Psoas muscle (tissue), 8 donors: ENCODE results near the gene FIZ1. TPM values are rescaled to one million over a fixed set of nuclear protein-coding genes. Genes with fewer than 3 reads are reported as not detected.

Experiments used
- ATAC-seq, 4 donors: fragments of 200-7000 bp; cut with Tn5 transposase; one replicate each; pipeline ENCODE4 v1.9.1; 2020; ENCODE audit warnings: moderate library complexity in 3 of 4, mild to moderate bottlenecking in 2 of 4
- DNase-seq, 2 donors: peaks; one replicate each; pipeline ENCODE4 v3.0.0-alpha.2; 2020
- H3K27ac ChIP-seq: fragments of 200-600 bp; one replicate; pipeline ENCODE4 v1.8.0; 2022
- H3K27me3 ChIP-seq, 3 donors: fragments of 200-600 bp in 1 of 3; one replicate each; pipeline versions ENCODE4 v1.6.1 to v1.8.0; 2013 to 2022; ENCODE audit warnings: low read length in 2 of 3, mild to moderate bottlenecking in 2 of 3, moderate library complexity in 1 of 3; ENCODE audit not compliant: insufficient read depth in 3 of 3
- H3K36me3 ChIP-seq, 2 donors: fragments of 200-600 bp in 1 of 2; one replicate each; pipeline versions ENCODE4 v1.6.1 to v1.8.0; 2013 to 2022; ENCODE audit warnings: low read depth in 1 of 2, mild to moderate bottlenecking in 1 of 2, moderate library complexity in 1 of 2; ENCODE audit not compliant: insufficient read depth in 1 of 2
- H3K4me1 ChIP-seq: fragments of 200-600 bp; one replicate; pipeline ENCODE4 v1.8.0; 2022
- H3K4me3 ChIP-seq: fragments of 200-600 bp; one replicate; pipeline ENCODE4 v1.8.0; 2022; ENCODE audit warnings: mild to moderate bottlenecking
- H3K9me3 ChIP-seq: fragments of 200-600 bp; one replicate; pipeline ENCODE4 v1.8.0; 2022
- WGBS, 3 donors: extraction: QIAGEN DNeasy Blood & Tissue Kit; methylation state at CpG; one replicate each; pipeline versions ENCODE4 v1.1.6 to v1.1.7; 2013; 5-methylcytosine and 5-hydroxymethylcytosine counted together
- intact Hi-C, 2 donors: fragments of 100-400 bp; cut with DNase I; formaldehyde crosslinking; loops; one replicate each; pipeline versions ENCODE4 v1.11.0 to v1.14.2; 2022
- polyA plus RNA-seq, 3 donors: library from polyadenylated mRNA; stranded (reverse); fragments of 200-250 nt; gene quantifications; one replicate each; pipeline ENCODE4 v1.2.3, GENCODE V29; 2013
- total RNA-seq, 4 donors: library from RNA; stranded (reverse); fragmentation: NEBNext Ultra II Directional in 2 of 4; extraction: Animal tissue kit (Norgen Biotek cat#: 25700) in 2 of 4; gene quantifications; one replicate each; pipeline versions ENCODE4 v1.2.1 to v1.2.4, GENCODE V29; 2021 to 2023
- TF ChIP-seq, protein P1 (sequence below): fragments of 200-600 bp; IDR thresholded peaks from one replicate; pipeline ENCODE4 v1.8.0; 2022; ENCODE audit warnings: antibody characterized with exemption
- donor health status: healthy with polysubstance abuse.
- donor health status: DM: no; HTN: no; CAD: no; lungs with moderate emphysema.
- donor health status: Bipolar disorder and iron deficiency.
- donor health status: healthy.
- donor health status: DM: yes; HTN: yes; CAD: no.
- donor health status: DM: no; HTN: no; CAD: no.
- donor health status: DM: no; HTN: no; CAD: no.
- donor health status: DM: yes; HTN: yes; CAD: no.

The FIZ1 gene
- total and polyA plus RNA-seq, 7 donors, result 9.9 to 23.7 (median 11.5) TPM

GRCh38 chr19:55643003-55643886, 43.9 kb upstream of the FIZ1 start, which contains the start of gene ZNF581:
TSS of gene ZNF581 (plus strand) at chr19:55643649. CDS start at chr19:55644572, 923 bp downstream.
- Histone ChIP-seq H3K9me3 (no peaks in the 10 kb centered on the region), H3K4me3 (peak within 1 kb of the TSS; percentile 87), H3K27ac (peak within 1 kb of the TSS; percentile 79), H3K36me3 (peaks cover 0 to 16% of the 10 kb centered on the region in 2 donors), H3K27me3 (no peaks in the 10 kb centered on the region), H3K4me1 (peaks cover 47% of the 10 kb centered on the region)
- TF ChIP-seq, protein P1, sequence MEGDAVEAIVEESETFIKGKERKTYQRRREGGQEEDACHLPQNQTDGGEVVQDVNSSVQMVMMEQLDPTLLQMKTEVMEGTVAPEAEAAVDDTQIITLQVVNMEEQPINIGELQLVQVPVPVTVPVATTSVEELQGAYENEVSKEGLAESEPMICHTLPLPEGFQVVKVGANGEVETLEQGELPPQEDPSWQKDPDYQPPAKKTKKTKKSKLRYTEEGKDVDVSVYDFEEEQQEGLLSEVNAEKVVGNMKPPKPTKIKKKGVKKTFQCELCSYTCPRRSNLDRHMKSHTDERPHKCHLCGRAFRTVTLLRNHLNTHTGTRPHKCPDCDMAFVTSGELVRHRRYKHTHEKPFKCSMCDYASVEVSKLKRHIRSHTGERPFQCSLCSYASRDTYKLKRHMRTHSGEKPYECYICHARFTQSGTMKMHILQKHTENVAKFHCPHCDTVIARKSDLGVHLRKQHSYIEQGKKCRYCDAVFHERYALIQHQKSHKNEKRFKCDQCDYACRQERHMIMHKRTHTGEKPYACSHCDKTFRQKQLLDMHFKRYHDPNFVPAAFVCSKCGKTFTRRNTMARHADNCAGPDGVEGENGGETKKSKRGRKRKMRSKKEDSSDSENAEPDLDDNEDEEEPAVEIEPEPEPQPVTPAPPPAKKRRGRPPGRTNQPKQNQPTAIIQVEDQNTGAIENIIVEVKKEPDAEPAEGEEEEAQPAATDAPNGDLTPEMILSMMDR, result no peak
- intact Hi-C loops, result no loop called here
- 1 to 4% (median 3%) methylated on average over 42 to 55 of the region's 56 CpGs for WGBS, 3 donors
- DNase-seq (peak; percentile 78 to 83), ATAC-seq (peak; percentile 43 to 54 (median 48))

- intact Hi-C loops, result no loop called here
- H3K27ac ChIP-seq, result peak overlapping the region; percentile 79
- 2 to 5% (median 4%) methylated on average over 45 to 65 of the region's 65 CpGs for WGBS, 3 donors
- DNase-seq (no peak), ATAC-seq (peak in 3 of 4 donors; percentile 0 to 15 (median 0))
- no peaks in the 10 kb centered on the region for H3K27me3 ChIP-seq
- H3K36me3 ChIP-seq, result peaks cover 0 to 16% of the 10 kb centered on the region in 2 donors
- TF ChIP-seq, protein P1, result no peak
- no peaks in the 10 kb centered on the region for H3K9me3 ChIP-seq
- H3K4me1 ChIP-seq, result peaks cover 50% of the 10 kb centered on the region
- H3K4me3 ChIP-seq, result peak overlapping the region; percentile 87
These were observed 43.1 kb upstream of the FIZ1 start for GRCh38 chr19:55642153-55643002.

GRCh38 chr19:55641426-55642152, 42.3 kb upstream of the FIZ1 start:
- peaks cover 0 to 16% of the 10 kb centered on the region in 2 donors for H3K36me3 ChIP-seq
- DNase-seq (no peak), ATAC-seq (peak in 2 of 4 donors; percentile 1 to 6)
- no peaks in the 10 kb centered on the region for H3K27me3 ChIP-seq
- TF ChIP-seq, protein P1, result no peak
- peak overlapping the region; percentile 79 for H3K27ac ChIP-seq
- H3K9me3 ChIP-seq, result no peaks in the 10 kb centered on the region
- intact Hi-C loops, result no loop called here
- peak overlapping the region; percentile 87 for H3K4me3 ChIP-seq
- peaks cover 44% of the 10 kb centered on the region for H3K4me1 ChIP-seq
- 2 to 3% (median 2%) methylated on average over 25 of the region's 25 CpGs for WGBS, 3 donors
